Left ventricle myocardium inferior (tissue), 1 donor: ENCODE data around the gene ADM2. TPM values are rescaled to one million over a fixed set of nuclear protein-coding genes. Genes with fewer than 3 reads are reported as not detected.

Experiments used
- DNase-seq: peaks from one replicate; pipeline ENCODE4 v3.0.0-alpha.2; 2020
- H3K27ac ChIP-seq: fragments of 200-600 bp; replicated peaks from 2 replicates; pipeline ENCODE4 v1.8.0; 2021
- H3K27me3 ChIP-seq: fragments of 200-600 bp; 2 replicates; pipeline ENCODE4 v1.8.0; 2021; ENCODE audit warnings: low read depth
- H3K36me3 ChIP-seq: fragments of 200-600 bp; 2 replicates; pipeline ENCODE4 v1.8.0; 2021
- H3K4me1 ChIP-seq: fragments of 200-600 bp; 2 replicates; pipeline ENCODE4 v1.8.0; 2021
- H3K4me3 ChIP-seq: fragments of 200-600 bp; 2 replicates; pipeline ENCODE4 v1.8.0; 2021; ENCODE audit warnings: mild to moderate bottlenecking, moderate library complexity
- H3K9me3 ChIP-seq: fragments of 200-600 bp; replicated peaks from 2 replicates; pipeline ENCODE4 v1.8.0; 2021
- intact Hi-C: fragments of 100-400 bp; cut with micrococcal nuclease; formaldehyde crosslinking; loops from one replicate; pipeline ENCODE4 v1.11.0; 2022
- total RNA-seq: library from RNA; stranded (reverse); fragmentation: NEBNext Ultra II Directional; extraction: Animal tissue kit (Norgen Biotek cat#: 25700); gene quantifications from one replicate; pipeline ENCODE4 v1.2.1, GENCODE V29; 2021
- TF ChIP-seq, protein P1 (sequence below): fragments of 200-600 bp; IDR thresholded peaks from 2 replicates; pipeline ENCODE4 v1.8.0; 2021; ENCODE audit warnings: antibody characterized with exemption, mild to moderate bottlenecking, borderline replicate concordance
- donor health status: DM: no; HTN: yes; CAD: no; lungs with severe emphysema.

ADM2 gene
- total RNA-seq, 1 donor from 2014 or later = not detected

DNA sequence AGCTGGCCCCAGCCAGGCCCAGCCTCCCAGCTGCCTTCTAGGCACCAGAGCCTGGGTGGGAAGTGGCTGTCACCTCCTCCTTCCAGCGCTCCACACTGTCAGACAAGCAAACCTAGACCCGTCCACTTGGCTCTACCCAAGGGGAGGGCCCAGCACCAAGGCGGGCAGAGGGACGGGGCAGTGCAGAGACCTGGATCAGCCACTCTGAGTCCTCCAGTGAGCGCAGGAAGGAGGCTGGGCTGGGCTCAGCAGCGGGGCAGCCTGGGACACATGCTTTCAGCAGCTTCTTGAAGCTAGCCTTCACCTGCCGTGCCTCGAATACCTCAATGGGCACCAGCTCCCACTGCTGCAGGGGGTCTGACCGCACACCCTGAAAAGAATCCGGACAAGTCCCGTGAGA lies 25.3 kb upstream of the ADM2 start:
- Histone ChIP-seq H3K4me1 (no peaks in the 10 kb centered on the region), H3K27me3 (no peaks in the 10 kb centered on the region), H3K4me3 (no peak overlapping the region), H3K36me3 (peaks cover 80% of the 10 kb centered on the region), H3K27ac (no peak overlapping the region), H3K9me3 (no peaks in the 10 kb centered on the region)
- intact Hi-C loops = no loop called here
- no peak for DNase-seq
- TF ChIP-seq, protein P1, sequence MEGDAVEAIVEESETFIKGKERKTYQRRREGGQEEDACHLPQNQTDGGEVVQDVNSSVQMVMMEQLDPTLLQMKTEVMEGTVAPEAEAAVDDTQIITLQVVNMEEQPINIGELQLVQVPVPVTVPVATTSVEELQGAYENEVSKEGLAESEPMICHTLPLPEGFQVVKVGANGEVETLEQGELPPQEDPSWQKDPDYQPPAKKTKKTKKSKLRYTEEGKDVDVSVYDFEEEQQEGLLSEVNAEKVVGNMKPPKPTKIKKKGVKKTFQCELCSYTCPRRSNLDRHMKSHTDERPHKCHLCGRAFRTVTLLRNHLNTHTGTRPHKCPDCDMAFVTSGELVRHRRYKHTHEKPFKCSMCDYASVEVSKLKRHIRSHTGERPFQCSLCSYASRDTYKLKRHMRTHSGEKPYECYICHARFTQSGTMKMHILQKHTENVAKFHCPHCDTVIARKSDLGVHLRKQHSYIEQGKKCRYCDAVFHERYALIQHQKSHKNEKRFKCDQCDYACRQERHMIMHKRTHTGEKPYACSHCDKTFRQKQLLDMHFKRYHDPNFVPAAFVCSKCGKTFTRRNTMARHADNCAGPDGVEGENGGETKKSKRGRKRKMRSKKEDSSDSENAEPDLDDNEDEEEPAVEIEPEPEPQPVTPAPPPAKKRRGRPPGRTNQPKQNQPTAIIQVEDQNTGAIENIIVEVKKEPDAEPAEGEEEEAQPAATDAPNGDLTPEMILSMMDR = no peak

DNA sequence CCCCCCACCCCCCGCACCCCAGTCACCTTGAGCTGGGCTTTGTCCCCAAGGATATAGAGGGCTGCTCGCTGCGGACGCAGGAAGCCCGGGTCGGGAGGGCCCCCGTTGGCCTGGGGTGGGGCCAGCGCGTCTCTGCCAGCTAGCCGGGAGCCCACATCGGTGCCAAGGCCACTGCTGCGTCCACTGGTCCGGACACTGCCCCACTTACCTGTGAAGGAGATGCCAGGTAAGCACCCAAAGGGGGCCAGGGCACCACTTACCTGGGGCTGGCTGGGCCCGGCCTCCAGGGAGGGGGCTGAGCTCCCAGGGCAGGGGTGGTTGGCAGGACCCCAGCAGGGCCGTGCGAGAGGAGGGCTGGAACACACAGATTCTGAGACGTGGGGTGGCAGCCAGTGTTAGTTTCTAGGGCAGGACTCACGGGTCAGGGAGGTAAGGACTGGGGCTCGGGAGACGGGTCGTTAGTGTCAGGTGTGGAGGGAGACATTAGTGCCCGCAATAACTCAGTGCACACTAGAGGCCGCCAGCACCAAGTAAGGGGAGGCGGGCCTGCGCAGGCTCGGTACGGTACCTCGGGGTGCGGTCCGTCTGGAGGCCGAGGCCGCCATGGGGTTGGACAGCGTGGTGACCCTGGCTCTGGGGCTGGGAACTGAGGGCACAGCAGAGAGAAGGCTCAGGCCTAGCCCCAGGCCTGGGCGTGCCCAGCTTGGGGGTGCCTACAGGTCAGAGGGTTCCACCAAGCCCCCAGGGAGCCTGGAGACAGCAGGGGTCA lies 24.7 kb upstream of the ADM2 start:
- Histone ChIP-seq H3K27me3 (no peaks in the 10 kb centered on the region), H3K9me3 (no peaks in the 10 kb centered on the region), H3K4me3 (no peak overlapping the region), H3K27ac (no peak overlapping the region), H3K36me3 (peaks cover 81% of the 10 kb centered on the region), H3K4me1 (no peaks in the 10 kb centered on the region)
- TF ChIP-seq, protein P1 = no peak
- no peak for DNase-seq
- intact Hi-C loops = no loop called here

- Histone ChIP-seq H3K27ac (no peak overlapping the region), H3K27me3 (no peaks in the 10 kb centered on the region), H3K4me1 (no peaks in the 10 kb centered on the region), H3K4me3 (no peak overlapping the region), H3K36me3 (peaks cover 100% of the 10 kb centered on the region), H3K9me3 (no peaks in the 10 kb centered on the region)
- TF ChIP-seq, protein P1 = no peak
- intact Hi-C loops = no loop called here
- DNase-seq = no peak
Measured at GRCh38 chr22:50459016-50459415, 22.3 kb upstream of the ADM2 start.

- no peaks in the 10 kb centered on the region for H3K4me1 ChIP-seq
- H3K36me3 ChIP-seq = peaks cover 100% of the 10 kb centered on the region
- TF ChIP-seq, protein P1 = no peak
- no peaks in the 10 kb centered on the region for H3K27me3 ChIP-seq
- H3K9me3 ChIP-seq = no peaks in the 10 kb centered on the region
- intact Hi-C loops = no loop called here
- no peak overlapping the region for H3K27ac ChIP-seq
- no peak overlapping the region for H3K4me3 ChIP-seq
- DNase-seq = no peak
Measured at GRCh38 chr22:50459496-50460140, 21.7 kb upstream of the ADM2 start.

DNA sequence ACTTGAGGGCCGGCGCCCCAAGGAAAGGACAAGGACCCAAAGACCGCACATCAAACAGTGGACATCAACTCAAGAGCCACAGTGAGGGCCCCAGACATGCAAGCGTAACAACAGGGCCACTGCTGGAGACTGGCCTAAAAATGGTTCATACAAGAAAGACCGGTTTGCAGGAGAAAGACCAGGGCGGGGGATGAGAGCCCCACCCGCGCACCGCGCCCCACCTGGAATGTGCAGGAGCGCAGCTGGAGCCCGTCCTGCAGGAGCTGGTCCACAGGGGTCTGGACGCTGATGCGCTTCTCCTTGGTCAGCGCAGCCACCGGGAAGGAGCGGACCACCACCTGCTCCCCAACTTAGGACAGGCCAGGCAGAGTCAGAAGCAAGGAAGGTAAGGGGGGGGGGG lies 20.4 kb upstream of the ADM2 start:
- Histone ChIP-seq H3K27ac (no peak overlapping the region), H3K4me1 (no peaks in the 10 kb centered on the region), H3K9me3 (no peaks in the 10 kb centered on the region), H3K36me3 (peaks cover 100% of the 10 kb centered on the region), H3K27me3 (no peaks in the 10 kb centered on the region), H3K4me3 (no peak overlapping the region)
- intact Hi-C loops = no loop called here
- no peak for DNase-seq
- TF ChIP-seq, protein P1 = no peak
